ENCODE data around the gene CCRL2. TPM values are rescaled to one million over a fixed set of nuclear protein-coding genes. Genes with fewer than 3 reads are reported as not detected.

Gene CCRL2
- total RNA-seq, 1 experiment from 2014 or later = not detected

GRCh38 chr3:46407970-46408369, 911 bp downstream of the CCRL2 start:
- Histone ChIP-seq H3K4ac (ENCODE audit: low read depth, low read length) (no peak overlapping the region), H3K23ac (ENCODE audit: insufficient read length, low read depth, low read length) (no peak overlapping the region), H4K8ac (replicated peaks; ENCODE audit: insufficient read length, low read depth, low read length) (no peak overlapping the region), H3K4me1 (ENCODE audit: insufficient read depth, low read length) (no peaks in the 10 kb centered on the region), H3T11ph (ENCODE audit: low read length) (no peak overlapping the region), H3K79me1 (ENCODE audit: insufficient read depth, low read depth, low read length, poor library complexity, severe bottlenecking) (no peaks in the 10 kb centered on the region), H3K27me3 (ENCODE audit: insufficient read depth, low read length) (no peaks in the 10 kb centered on the region), H3K9ac (ENCODE audit: extremely low read depth, insufficient read length, low read length) (no peak overlapping the region), H3K9me3 (ENCODE audit: control insufficient read depth, low read depth, low read length) (no peaks in the 10 kb centered on the region), H3K56ac (ENCODE audit: insufficient read length, low read depth, low read length) (no peak overlapping the region), H3K4me2 (ENCODE audit: insufficient read depth, insufficient read length, low read length) (no peak overlapping the region), H2AFZ (ENCODE audit: low read length) (no peak overlapping the region), H2BK20ac (ENCODE audit: low read depth, low read length, poor library complexity, severe bottlenecking) (no peak overlapping the region), H4K5ac (ENCODE audit: insufficient read length, low read depth, low read length) (no peak overlapping the region), H2AK5ac (ENCODE audit: insufficient read length, low read length) (no peak overlapping the region), H3K14ac (ENCODE audit: insufficient read depth, low read length) (no peak overlapping the region), H2BK5ac (ENCODE audit: insufficient read length, low read length) (no peak overlapping the region), H4K91ac (ENCODE audit: insufficient read length, low read depth, low read length) (no peak overlapping the region), H3K79me2 (ENCODE audit: insufficient read depth, low read length) (no peaks in the 10 kb centered on the region), H3K18ac (ENCODE audit: insufficient read length, low read depth, low read length) (no peak overlapping the region), H2BK120ac (ENCODE audit: low read depth, low read length, poor library complexity, severe bottlenecking) (no peak overlapping the region), H3K27ac (ENCODE audit: insufficient read length, low read depth, low read length) (no peak overlapping the region), H2BK15ac (ENCODE audit: low read depth, low read length) (no peak overlapping the region), H3K23me2 (ENCODE audit: insufficient read length, low read depth, low read length, poor library complexity, severe bottlenecking) (no peaks in the 10 kb centered on the region), H4K20me1 (ENCODE audit: control insufficient read depth, insufficient read depth, insufficient read length) (no peaks in the 10 kb centered on the region), H2BK12ac (ENCODE audit: insufficient read length, low read depth, low read length) (no peak overlapping the region)
- no peak for TF ChIP-seq CTCF (conservative IDR thresholded peaks at IDR 0.05)
- DNase-seq = no peak
- H3K27ac Mint-ChIP-seq = no peak overlapping the region
- H3K4me1 Mint-ChIP-seq = peaks cover 2 to 5% of the 10 kb centered on the region in 2 experiments; a peak in 2 of 4 replicates
- H3K4me3 Mint-ChIP-seq = no peak overlapping the region
- H3K9me3 Mint-ChIP-seq = no peaks in the 10 kb centered on the region; a peak in 1 of 5 replicates
- H3K27me3 Mint-ChIP-seq (ENCODE audit: low read depth) = peaks cover 4% of the 10 kb centered on the region
- WGBS (ENCODE audit: extremely low coverage, insufficient read length, low lambda C conversion rate) = no CpG with 5 or more reads among the region's 7 CpGs
- H3K36me3 Mint-ChIP-seq (ENCODE audit: insufficient read depth in 1 of 3, low read depth in 3 of 3) = no peaks in the 10 kb centered on the region

Data from H9 (cell line).